ENCODE measurements around the gene LDB2.

The LDB2 gene

GRCh38 chr4:16545656-16546055 lies 352.8 kb downstream of the LDB2 start:
- DNase-seq (ENCODE audit: low read depth) = no peak
- TF ChIP-seq CTCF (conservative IDR thresholded peaks at IDR 0.05; ENCODE audit: low read depth, low read length) = no peak
- no peak overlapping the region for H3K4me3 ChIP-seq (ENCODE audit: low read length)

- no peak for DNase-seq (ENCODE audit: low read depth)
- no peak overlapping the region for H3K4me3 ChIP-seq (ENCODE audit: low read length)
- TF ChIP-seq CTCF (conservative IDR thresholded peaks at IDR 0.05; ENCODE audit: low read depth, low read length) = no peak
Observed at GRCh38 chr4:16544869-16545268, 353.6 kb downstream of the LDB2 start.

- no peak overlapping the region for H3K4me3 ChIP-seq (ENCODE audit: low read length)
- TF ChIP-seq CTCF (conservative IDR thresholded peaks at IDR 0.05; ENCODE audit: low read depth, low read length) = no peak
- DNase-seq (ENCODE audit: low read depth) = no peak
Observed at GRCh38 chr4:16544251-16544721, 354.2 kb downstream of the LDB2 start.

- no peak for TF ChIP-seq CTCF (conservative IDR thresholded peaks at IDR 0.05; ENCODE audit: low read depth, low read length)
- DNase-seq (ENCODE audit: low read depth) = no peak
- no peak overlapping the region for H3K4me3 ChIP-seq (ENCODE audit: low read length)
Observed at GRCh38 chr4:16537926-16538325, 360.5 kb downstream of the LDB2 start.

GRCh38 chr4:16532240-16532970 lies 366.0 kb downstream of the LDB2 start:
- no peak for TF ChIP-seq CTCF (conservative IDR thresholded peaks at IDR 0.05; ENCODE audit: low read depth, low read length)
- DNase-seq (ENCODE audit: low read depth) = peak; percentile 69

GRCh38 chr4:16530688-16531635 lies 367.5 kb downstream of the LDB2 start:
- TF ChIP-seq CTCF (conservative IDR thresholded peaks at IDR 0.05; ENCODE audit: low read depth, low read length) = no peak
- no peak overlapping the region for H3K4me3 ChIP-seq (ENCODE audit: low read length)
- DNase-seq (ENCODE audit: low read depth) = peak; percentile 34

More at GRCh38 chr4:16532240-16532970, 366.0 kb downstream of the LDB2 start:
- H3K4me3 ChIP-seq (ENCODE audit: low read length) = no peak overlapping the region
